GM23338 (cell line): ENCODE measurements around the gene LRP1B.

Experiments used
- CREB1 ChIP-seq: fragments of 250-450 bp; sonication (Bioruptor Pico); IDR thresholded peaks from 2 replicates; pipeline ENCODE4 v1.5.0; 2020; ENCODE audit warnings: low read depth, mild to moderate bottlenecking, moderate library complexity
- EZH2 ChIP-seq: fragments of 200-600 bp; sonication (generic); IDR thresholded peaks from one replicate; pipeline ENCODE4 v1.8.0; 2017; ENCODE audit warnings: antibody characterized with exemption, mild to moderate bottlenecking, low read depth; ENCODE audit not compliant: unreplicated experiment
- EZH2phosphoT487 ChIP-seq: fragments of 200-600 bp; sonication (generic); IDR thresholded peaks from one replicate; pipeline ENCODE4 v1.8.1; 2018; ENCODE audit warnings: antibody characterized with exemption; ENCODE audit not compliant: unreplicated experiment
- JUNB ChIP-seq: IDR thresholded peaks from one replicate; pipeline ENCODE4 v1.6.1; 2016; ENCODE audit warnings: antibody characterized with exemption; ENCODE audit not compliant: unreplicated experiment
- NANOG ChIP-seq: IDR thresholded peaks from 2 replicates; pipeline ENCODE4 v1.6.1; 2016; ENCODE audit warnings: antibody characterized with exemption, borderline replicate concordance
- POLR2AphosphoS5 ChIP-seq: IDR thresholded peaks from 2 replicates; pipeline ENCODE4 v1.6.1; 2016; ENCODE audit warnings: antibody characterized with exemption, low read depth
- STAT1 ChIP-seq: IDR thresholded peaks from one replicate; pipeline ENCODE4 v1.6.1; 2016; ENCODE audit warnings: antibody characterized with exemption; ENCODE audit not compliant: unreplicated experiment
- ZNF114 ChIP-seq: fragments of 250-450 bp; sonication (Bioruptor Pico); IDR thresholded peaks from 2 replicates; pipeline ENCODE4 v1.5.0; 2020; ENCODE audit warnings: mild to moderate bottlenecking, moderate library complexity
- ZNF331 ChIP-seq: fragments of 250-450 bp; sonication (Bioruptor Pico); IDR thresholded peaks from 2 replicates; pipeline ENCODE4 v1.5.0; 2020; ENCODE audit warnings: low read depth, mild to moderate bottlenecking, moderate library complexity
- TF ChIP-seq, protein P1 (sequence below), 2 experiments: fragments of 200-600 bp in 1 of 2; sonication (generic) in 1 of 2; conservative IDR thresholded peaks; 2 replicates each; pipeline versions ENCODE4 v1.5.1 to v1.6.1; 2016 to 2017; ENCODE audit warnings: antibody characterized with exemption in 2 of 2, low read depth in 2 of 2, mild to moderate bottlenecking in 2 of 2, moderate library complexity in 1 of 2
- TF ChIP-seq, protein P2 (sequence below): IDR thresholded peaks from 2 replicates; pipeline ENCODE4 v1.6.1; 2016; ENCODE audit warnings: antibody characterized with exemption
- TF ChIP-seq, protein P3 (sequence below): IDR thresholded peaks from one replicate; pipeline ENCODE4 v1.6.1; 2018; ENCODE audit warnings: antibody characterized with exemption; ENCODE audit not compliant: unreplicated experiment
- TF ChIP-seq, protein P4 (sequence below): fragments of 250-450 bp; sonication (Bioruptor Pico); IDR thresholded peaks from 2 replicates; pipeline ENCODE4 v1.5.0; 2020; ENCODE audit warnings: mild to moderate bottlenecking, moderate library complexity

DNA sequence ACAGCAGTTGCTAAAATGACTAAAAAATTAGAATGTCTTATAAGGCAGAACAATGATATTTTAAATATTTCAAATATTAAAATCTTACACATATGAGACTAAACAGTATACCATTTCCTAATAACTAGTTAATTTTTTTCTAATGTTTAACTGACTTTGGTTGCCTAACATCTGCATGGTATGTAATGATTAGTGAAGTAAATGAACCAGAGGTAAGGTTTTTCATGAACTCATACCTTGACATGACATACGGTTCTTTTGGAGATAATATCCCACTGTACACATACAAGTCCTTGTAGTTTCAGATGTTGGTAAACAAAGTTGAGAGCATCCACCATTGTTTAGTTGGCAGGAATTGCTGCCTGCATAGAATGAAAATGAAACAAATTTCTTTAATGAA lies 1360.2 kb downstream of the LRP1B start:
- TF ChIP-seq, protein P1, sequence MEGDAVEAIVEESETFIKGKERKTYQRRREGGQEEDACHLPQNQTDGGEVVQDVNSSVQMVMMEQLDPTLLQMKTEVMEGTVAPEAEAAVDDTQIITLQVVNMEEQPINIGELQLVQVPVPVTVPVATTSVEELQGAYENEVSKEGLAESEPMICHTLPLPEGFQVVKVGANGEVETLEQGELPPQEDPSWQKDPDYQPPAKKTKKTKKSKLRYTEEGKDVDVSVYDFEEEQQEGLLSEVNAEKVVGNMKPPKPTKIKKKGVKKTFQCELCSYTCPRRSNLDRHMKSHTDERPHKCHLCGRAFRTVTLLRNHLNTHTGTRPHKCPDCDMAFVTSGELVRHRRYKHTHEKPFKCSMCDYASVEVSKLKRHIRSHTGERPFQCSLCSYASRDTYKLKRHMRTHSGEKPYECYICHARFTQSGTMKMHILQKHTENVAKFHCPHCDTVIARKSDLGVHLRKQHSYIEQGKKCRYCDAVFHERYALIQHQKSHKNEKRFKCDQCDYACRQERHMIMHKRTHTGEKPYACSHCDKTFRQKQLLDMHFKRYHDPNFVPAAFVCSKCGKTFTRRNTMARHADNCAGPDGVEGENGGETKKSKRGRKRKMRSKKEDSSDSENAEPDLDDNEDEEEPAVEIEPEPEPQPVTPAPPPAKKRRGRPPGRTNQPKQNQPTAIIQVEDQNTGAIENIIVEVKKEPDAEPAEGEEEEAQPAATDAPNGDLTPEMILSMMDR (conservative IDR thresholded peaks at IDR 0.05; ENCODE audit: low read depth in 2 of 2): no peak
- no peak for TF ChIP-seq POLR2AphosphoS5
- no peak for TF ChIP-seq EZH2phosphoT487
- TF ChIP-seq, protein P2, sequence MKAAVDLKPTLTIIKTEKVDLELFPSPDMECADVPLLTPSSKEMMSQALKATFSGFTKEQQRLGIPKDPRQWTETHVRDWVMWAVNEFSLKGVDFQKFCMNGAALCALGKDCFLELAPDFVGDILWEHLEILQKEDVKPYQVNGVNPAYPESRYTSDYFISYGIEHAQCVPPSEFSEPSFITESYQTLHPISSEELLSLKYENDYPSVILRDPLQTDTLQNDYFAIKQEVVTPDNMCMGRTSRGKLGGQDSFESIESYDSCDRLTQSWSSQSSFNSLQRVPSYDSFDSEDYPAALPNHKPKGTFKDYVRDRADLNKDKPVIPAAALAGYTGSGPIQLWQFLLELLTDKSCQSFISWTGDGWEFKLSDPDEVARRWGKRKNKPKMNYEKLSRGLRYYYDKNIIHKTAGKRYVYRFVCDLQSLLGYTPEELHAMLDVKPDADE: no peak
- TF ChIP-seq, protein P3, sequence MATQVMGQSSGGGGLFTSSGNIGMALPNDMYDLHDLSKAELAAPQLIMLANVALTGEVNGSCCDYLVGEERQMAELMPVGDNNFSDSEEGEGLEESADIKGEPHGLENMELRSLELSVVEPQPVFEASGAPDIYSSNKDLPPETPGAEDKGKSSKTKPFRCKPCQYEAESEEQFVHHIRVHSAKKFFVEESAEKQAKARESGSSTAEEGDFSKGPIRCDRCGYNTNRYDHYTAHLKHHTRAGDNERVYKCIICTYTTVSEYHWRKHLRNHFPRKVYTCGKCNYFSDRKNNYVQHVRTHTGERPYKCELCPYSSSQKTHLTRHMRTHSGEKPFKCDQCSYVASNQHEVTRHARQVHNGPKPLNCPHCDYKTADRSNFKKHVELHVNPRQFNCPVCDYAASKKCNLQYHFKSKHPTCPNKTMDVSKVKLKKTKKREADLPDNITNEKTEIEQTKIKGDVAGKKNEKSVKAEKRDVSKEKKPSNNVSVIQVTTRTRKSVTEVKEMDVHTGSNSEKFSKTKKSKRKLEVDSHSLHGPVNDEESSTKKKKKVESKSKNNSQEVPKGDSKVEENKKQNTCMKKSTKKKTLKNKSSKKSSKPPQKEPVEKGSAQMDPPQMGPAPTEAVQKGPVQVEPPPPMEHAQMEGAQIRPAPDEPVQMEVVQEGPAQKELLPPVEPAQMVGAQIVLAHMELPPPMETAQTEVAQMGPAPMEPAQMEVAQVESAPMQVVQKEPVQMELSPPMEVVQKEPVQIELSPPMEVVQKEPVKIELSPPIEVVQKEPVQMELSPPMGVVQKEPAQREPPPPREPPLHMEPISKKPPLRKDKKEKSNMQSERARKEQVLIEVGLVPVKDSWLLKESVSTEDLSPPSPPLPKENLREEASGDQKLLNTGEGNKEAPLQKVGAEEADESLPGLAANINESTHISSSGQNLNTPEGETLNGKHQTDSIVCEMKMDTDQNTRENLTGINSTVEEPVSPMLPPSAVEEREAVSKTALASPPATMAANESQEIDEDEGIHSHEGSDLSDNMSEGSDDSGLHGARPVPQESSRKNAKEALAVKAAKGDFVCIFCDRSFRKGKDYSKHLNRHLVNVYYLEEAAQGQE: no peak
- TF ChIP-seq EZH2: no peak
- TF ChIP-seq CREB1: no peak
- no peak for TF ChIP-seq JUNB
- TF ChIP-seq ZNF114 (CRISPR knock-in tag): no peak
- TF ChIP-seq STAT1: no peak
- no peak for TF ChIP-seq NANOG
- TF ChIP-seq ZNF331 (CRISPR knock-in tag): no peak
- TF ChIP-seq, protein P4, sequence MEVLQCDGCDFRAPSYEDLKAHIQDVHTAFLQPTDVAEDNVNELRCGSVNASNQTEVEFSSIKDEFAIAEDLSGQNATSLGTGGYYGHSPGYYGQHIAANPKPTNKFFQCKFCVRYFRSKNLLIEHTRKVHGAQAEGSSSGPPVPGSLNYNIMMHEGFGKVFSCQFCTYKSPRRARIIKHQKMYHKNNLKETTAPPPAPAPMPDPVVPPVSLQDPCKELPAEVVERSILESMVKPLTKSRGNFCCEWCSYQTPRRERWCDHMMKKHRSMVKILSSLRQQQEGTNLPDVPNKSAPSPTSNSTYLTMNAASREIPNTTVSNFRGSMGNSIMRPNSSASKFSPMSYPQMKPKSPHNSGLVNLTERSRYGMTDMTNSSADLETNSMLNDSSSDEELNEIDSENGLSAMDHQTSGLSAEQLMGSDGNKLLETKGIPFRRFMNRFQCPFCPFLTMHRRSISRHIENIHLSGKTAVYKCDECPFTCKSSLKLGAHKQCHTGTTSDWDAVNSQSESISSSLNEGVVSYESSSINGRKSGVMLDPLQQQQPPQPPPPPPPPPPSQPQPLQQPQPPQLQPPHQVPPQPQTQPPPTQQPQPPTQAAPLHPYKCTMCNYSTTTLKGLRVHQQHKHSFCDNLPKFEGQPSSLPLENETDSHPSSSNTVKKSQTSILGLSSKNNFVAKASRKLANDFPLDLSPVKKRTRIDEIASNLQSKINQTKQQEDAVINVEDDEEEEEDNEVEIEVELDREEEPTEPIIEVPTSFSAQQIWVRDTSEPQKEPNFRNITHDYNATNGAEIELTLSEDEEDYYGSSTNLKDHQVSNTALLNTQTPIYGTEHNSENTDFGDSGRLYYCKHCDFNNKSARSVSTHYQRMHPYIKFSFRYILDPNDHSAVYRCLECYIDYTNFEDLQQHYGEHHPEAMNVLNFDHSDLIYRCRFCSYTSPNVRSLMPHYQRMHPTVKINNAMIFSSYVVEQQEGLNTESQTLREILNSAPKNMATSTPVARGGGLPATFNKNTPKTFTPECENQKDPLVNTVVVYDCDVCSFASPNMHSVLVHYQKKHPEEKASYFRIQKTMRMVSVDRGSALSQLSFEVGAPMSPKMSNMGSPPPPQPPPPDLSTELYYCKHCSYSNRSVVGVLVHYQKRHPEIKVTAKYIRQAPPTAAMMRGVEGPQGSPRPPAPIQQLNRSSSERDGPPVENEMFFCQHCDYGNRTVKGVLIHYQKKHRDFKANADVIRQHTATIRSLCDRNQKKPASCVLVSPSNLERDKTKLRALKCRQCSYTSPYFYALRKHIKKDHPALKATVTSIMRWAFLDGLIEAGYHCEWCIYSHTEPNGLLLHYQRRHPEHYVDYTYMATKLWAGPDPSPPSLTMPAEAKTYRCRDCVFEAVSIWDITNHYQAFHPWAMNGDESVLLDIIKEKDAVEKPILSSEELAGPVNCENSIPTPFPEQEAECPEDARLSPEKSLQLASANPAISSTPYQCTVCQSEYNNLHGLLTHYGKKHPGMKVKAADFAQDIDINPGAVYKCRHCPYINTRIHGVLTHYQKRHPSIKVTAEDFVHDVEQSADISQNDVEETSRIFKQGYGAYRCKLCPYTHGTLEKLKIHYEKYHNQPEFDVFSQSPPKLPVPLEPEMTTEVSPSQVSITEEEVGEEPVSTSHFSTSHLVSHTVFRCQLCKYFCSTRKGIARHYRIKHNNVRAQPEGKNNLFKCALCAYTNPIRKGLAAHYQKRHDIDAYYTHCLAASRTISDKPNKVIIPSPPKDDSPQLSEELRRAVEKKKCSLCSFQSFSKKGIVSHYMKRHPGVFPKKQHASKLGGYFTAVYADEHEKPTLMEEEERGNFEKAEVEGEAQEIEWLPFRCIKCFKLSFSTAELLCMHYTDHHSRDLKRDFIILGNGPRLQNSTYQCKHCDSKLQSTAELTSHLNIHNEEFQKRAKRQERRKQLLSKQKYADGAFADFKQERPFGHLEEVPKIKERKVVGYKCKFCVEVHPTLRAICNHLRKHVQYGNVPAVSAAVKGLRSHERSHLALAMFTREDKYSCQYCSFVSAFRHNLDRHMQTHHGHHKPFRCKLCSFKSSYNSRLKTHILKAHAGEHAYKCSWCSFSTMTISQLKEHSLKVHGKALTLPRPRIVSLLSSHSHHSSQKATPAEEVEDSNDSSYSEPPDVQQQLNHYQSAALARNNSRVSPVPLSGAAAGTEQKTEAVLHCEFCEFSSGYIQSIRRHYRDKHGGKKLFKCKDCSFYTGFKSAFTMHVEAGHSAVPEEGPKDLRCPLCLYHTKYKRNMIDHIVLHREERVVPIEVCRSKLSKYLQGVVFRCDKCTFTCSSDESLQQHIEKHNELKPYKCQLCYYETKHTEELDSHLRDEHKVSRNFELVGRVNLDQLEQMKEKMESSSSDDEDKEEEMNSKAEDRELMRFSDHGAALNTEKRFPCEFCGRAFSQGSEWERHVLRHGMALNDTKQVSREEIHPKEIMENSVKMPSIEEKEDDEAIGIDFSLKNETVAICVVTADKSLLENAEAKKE (CRISPR knock-in tag): no peak
